Calu3 (cell line): ENCODE measurements around the gene A2ML1. TPM values are rescaled to one million over a fixed set of nuclear protein-coding genes. Genes with fewer than 3 reads are reported as not detected.

Experiments used
- BruUV-seq: library from RNA; stranded (reverse); fragments of 400-500 nt; replicated peaks from 2 replicates; lab custom pipeline; 2021; lab: Mats Ljungman, UMichigan
- CTCF ChIA-PET: fragments of 300-600 bp; sonication (Branson Sonifier 250); formaldehyde crosslinking; loops from one replicate; lab custom pipeline; 2022; ENCODE audit warnings: antibody characterized with exemption; lab: Charles Lee
- DNase-seq: peaks from one replicate; pipeline ENCODE4 v3.0.0; 2022
- H3K27ac Mint-ChIP-seq: one replicate; pipeline ENCODE4 v1.8.0; 2022; ENCODE audit warnings: mixed read lengths; ENCODE audit not compliant: unreplicated experiment
- H3K27me3 Mint-ChIP-seq: one replicate; pipeline ENCODE4 v1.8.0; 2022; ENCODE audit warnings: mixed read lengths; ENCODE audit not compliant: unreplicated experiment
- H3K36me3 Mint-ChIP-seq: one replicate; pipeline ENCODE4 v1.8.0; 2022; ENCODE audit warnings: mild to moderate bottlenecking, moderate library complexity, mixed read lengths; ENCODE audit not compliant: insufficient read depth, unreplicated experiment
- H3K4me1 Mint-ChIP-seq: one replicate; pipeline ENCODE4 v1.8.0; 2022; ENCODE audit warnings: mild to moderate bottlenecking, low read depth, mixed read lengths; ENCODE audit not compliant: unreplicated experiment
- H3K4me3 Mint-ChIP-seq: one replicate; pipeline ENCODE4 v1.8.0; 2022; ENCODE audit warnings: mild to moderate bottlenecking, low read depth, moderate library complexity, mixed read lengths; ENCODE audit not compliant: unreplicated experiment
- H3K9me3 Mint-ChIP-seq: one replicate; pipeline ENCODE4 v1.8.0; 2022; ENCODE audit warnings: low read depth, mixed read lengths; ENCODE audit not compliant: unreplicated experiment
- CTCF ChIP-seq: fragments of 200-600 bp; IDR thresholded peaks from one replicate; pipeline ENCODE4 v1.8.0; 2022; ENCODE audit warnings: antibody characterized with exemption; ENCODE audit not compliant: unreplicated experiment
- intact Hi-C: fragments of 100-400 bp; cut with micrococcal nuclease; formaldehyde crosslinking; loops from one replicate; pipeline ENCODE4 v1.10.0; 2022; ENCODE audit not compliant: unreplicated experiment
- total RNA-seq: library from RNA; stranded (reverse); gene quantifications from 2 replicates; pipeline ENCODE4 v1.2.3, GENCODE V29; 2022

The A2ML1 gene
- total RNA-seq, 1 experiment from 2014 or later: 0.42 TPM

- no peak for DNase-seq
- intact Hi-C loops: no loop called here
- Mint-ChIP-seq H3K27ac (no peak overlapping the region), H3K4me1 (peaks cover 12% of the 10 kb centered on the region), H3K9me3 (no peaks in the 10 kb centered on the region), H3K36me3 (no peaks in the 10 kb centered on the region), H3K4me3 (no peak overlapping the region), H3K27me3 (no peaks in the 10 kb centered on the region)
- no peak for TF ChIP-seq CTCF
- BruUV-seq: no TSS peak
- CTCF ChIA-PET: no interaction called here
Observed at GRCh38 chr12:8827551-8828256, 5.3 kb downstream of the A2ML1 start.

GRCh38 chr12:8828257-8829124 is 6.1 kb downstream of the A2ML1 start:
- Mint-ChIP-seq H3K27ac (no peak overlapping the region), H3K4me1 (peaks cover 12% of the 10 kb centered on the region), H3K4me3 (no peak overlapping the region), H3K27me3 (no peaks in the 10 kb centered on the region), H3K36me3 (no peaks in the 10 kb centered on the region), H3K9me3 (no peaks in the 10 kb centered on the region)
- BruUV-seq: no TSS peak
- TF ChIP-seq CTCF: no peak
- intact Hi-C loops: no loop called here
- CTCF ChIA-PET: interaction anchor here (0.5 kb wide), 1 partner anchor 171 kb away, joined by 4 read pairs; no protein-coding TSS in a partner anchor
- DNase-seq: no peak

- Mint-ChIP-seq H3K9me3 (no peaks in the 10 kb centered on the region), H3K4me1 (peaks cover 12% of the 10 kb centered on the region), H3K27ac (no peak overlapping the region), H3K36me3 (no peaks in the 10 kb centered on the region), H3K27me3 (peaks cover 5% of the 10 kb centered on the region), H3K4me3 (no peak overlapping the region)
- no peak for TF ChIP-seq CTCF
- BruUV-seq: no TSS peak
- DNase-seq: peak; percentile 20
- CTCF ChIA-PET: interaction anchor here (0.5 kb wide), 1 partner anchor 171 kb away, joined by 4 read pairs; no protein-coding TSS in a partner anchor
- intact Hi-C loops: no loop called here
Observed at GRCh38 chr12:8829125-8829518, 6.7 kb downstream of the A2ML1 start.

- H3K27ac Mint-ChIP-seq: no peak overlapping the region
- BruUV-seq: no TSS peak
- no peak for DNase-seq
- no peak overlapping the region for H3K4me3 Mint-ChIP-seq
- TF ChIP-seq CTCF: no peak
- H3K9me3 Mint-ChIP-seq: no peaks in the 10 kb centered on the region
- peaks cover 10% of the 10 kb centered on the region for H3K27me3 Mint-ChIP-seq
- intact Hi-C loops: no loop called here
- peaks cover 12% of the 10 kb centered on the region for H3K4me1 Mint-ChIP-seq
- H3K36me3 Mint-ChIP-seq: no peaks in the 10 kb centered on the region
- CTCF ChIA-PET: no interaction called here
Observed at GRCh38 chr12:8829621-8830020, 7.2 kb downstream of the A2ML1 start.
